ENCODE measurements around the gene CDK19. TPM values are rescaled to one million over a fixed set of nuclear protein-coding genes. Genes with fewer than 3 reads are reported as not detected.

The CDK19 gene
- total RNA-seq, 1 donor from 2014 or later, result 19.0 TPM

DNA sequence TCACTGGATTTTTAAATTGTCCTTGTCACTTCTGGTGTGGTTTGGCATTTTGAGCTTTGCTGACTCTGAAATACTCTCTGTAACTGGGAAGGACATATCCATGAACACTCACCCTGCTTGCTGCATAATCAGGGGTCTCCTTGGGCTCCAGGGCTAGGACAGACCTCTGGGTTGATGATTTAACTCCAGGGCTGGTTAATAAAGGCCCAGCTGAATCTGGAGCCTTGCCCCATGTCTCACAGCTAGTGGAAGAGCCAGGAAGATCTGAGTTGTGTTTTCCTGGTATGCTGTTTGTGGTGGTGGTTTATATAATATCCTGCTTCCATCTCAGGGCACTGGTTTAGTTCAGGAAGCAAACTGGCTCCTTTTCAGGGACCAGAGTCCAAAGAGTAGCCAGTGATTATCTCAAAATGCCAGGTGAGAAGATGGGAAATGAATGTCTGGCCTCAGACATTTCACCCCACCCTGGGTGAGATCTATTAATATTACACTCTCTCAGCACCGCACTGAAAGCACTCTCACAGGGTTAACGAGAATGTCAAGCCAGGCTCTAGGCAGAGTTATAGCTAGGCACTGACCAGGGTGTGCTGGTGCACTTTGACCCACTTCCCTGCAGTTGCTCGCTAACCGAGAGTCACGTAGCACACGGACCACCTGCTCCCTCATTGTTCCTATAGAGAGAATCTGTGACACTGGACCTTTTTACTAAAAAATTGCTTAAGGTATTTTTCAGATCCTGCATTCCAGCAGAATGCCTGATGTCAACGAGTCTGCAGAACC lies 248.7 kb downstream of the CDK19 start:
- Mint-ChIP-seq H3K27me3 (ENCODE audit: unreplicated experiment) (peaks cover 6% of the 10 kb centered on the region), H3K4me3 (ENCODE audit: unreplicated experiment) (no peak overlapping the region), H3K36me3 (ENCODE audit: low read depth, unreplicated experiment) (peaks cover 6% of the 10 kb centered on the region), H3K27ac (ENCODE audit: unreplicated experiment) (no peak overlapping the region), H3K4me1 (ENCODE audit: unreplicated experiment) (peaks cover 11% of the 10 kb centered on the region), H3K9me3 (ENCODE audit: unreplicated experiment) (no peaks in the 10 kb centered on the region)
- DNase-seq (ENCODE audit: low spot score), result no peak
- TF ChIP-seq, protein P1, sequence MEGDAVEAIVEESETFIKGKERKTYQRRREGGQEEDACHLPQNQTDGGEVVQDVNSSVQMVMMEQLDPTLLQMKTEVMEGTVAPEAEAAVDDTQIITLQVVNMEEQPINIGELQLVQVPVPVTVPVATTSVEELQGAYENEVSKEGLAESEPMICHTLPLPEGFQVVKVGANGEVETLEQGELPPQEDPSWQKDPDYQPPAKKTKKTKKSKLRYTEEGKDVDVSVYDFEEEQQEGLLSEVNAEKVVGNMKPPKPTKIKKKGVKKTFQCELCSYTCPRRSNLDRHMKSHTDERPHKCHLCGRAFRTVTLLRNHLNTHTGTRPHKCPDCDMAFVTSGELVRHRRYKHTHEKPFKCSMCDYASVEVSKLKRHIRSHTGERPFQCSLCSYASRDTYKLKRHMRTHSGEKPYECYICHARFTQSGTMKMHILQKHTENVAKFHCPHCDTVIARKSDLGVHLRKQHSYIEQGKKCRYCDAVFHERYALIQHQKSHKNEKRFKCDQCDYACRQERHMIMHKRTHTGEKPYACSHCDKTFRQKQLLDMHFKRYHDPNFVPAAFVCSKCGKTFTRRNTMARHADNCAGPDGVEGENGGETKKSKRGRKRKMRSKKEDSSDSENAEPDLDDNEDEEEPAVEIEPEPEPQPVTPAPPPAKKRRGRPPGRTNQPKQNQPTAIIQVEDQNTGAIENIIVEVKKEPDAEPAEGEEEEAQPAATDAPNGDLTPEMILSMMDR (IDR thresholded peaks at IDR 0.05; ENCODE audit: unreplicated experiment), result no peak

DNA sequence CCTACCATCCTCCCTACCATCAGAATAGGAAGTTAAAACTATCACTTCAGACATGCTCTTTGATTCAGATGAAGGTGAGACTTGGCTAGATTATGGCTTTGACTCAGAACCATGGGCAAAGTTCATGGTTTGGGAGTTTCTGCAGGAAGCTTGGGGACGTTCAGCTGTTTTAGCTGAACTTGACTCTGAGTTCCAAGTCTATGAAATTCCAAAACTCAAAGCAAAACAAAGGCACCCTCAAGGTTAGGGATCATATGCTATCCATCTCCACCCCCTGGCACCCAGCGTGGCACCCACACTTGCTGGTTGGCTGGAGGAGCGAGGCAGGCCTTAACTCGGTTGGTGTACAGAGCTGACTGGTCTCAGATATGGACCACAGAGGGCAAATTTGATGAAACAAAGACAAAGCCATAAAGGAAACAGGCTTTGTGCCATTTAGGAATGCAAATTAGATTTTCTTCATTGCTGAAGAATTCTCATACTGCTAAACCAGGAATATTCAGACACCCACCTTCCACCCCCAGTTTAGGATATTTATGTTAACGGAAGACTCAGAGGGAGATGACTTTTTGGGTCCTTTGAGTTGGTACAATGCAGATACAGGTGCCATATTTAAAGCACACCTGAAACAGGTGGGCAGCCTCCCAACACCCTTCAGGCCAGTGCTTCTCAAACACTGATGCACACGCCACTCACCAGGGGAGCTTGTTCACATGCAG lies 250.4 kb downstream of the CDK19 start:
- TF ChIP-seq, protein P1 (IDR thresholded peaks at IDR 0.05; ENCODE audit: unreplicated experiment), result no peak
- peaks cover 22% of the 10 kb centered on the region for H3K4me1 Mint-ChIP-seq (ENCODE audit: unreplicated experiment)
- H3K36me3 Mint-ChIP-seq (ENCODE audit: low read depth, unreplicated experiment), result peaks cover 6% of the 10 kb centered on the region
- DNase-seq (ENCODE audit: low spot score), result no peak
- peaks cover 6% of the 10 kb centered on the region for H3K27me3 Mint-ChIP-seq (ENCODE audit: unreplicated experiment)
- H3K4me3 Mint-ChIP-seq (ENCODE audit: unreplicated experiment), result no peak overlapping the region
- no peaks in the 10 kb centered on the region for H3K9me3 Mint-ChIP-seq (ENCODE audit: unreplicated experiment)
- H3K27ac Mint-ChIP-seq (ENCODE audit: unreplicated experiment), result no peak overlapping the region

DNA sequence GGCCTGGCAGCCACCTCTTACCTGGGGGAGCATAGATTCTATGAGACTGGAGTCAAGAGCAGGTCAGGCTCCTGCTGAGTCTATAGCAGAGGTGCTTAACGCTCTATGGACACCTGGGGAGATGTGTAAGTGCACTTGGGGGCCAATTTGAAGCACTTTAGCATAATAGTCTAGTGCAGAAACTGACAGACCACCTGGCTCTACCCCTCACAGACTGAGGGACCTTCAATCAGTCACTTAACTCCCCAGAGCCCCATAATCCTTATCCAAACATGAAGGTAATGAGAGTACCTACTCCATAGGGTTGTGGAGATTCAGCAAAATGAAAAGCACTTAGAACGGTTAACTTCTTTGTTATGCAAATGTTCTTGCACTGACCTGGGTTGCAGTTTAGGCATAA lies 251.6 kb downstream of the CDK19 start:
- TF ChIP-seq, protein P1 (IDR thresholded peaks at IDR 0.05; ENCODE audit: unreplicated experiment), result no peak
- Mint-ChIP-seq H3K36me3 (ENCODE audit: low read depth, unreplicated experiment) (peaks cover 6% of the 10 kb centered on the region), H3K27ac (ENCODE audit: unreplicated experiment) (no peak overlapping the region), H3K9me3 (ENCODE audit: unreplicated experiment) (no peaks in the 10 kb centered on the region), H3K27me3 (ENCODE audit: unreplicated experiment) (peaks cover 6% of the 10 kb centered on the region), H3K4me3 (ENCODE audit: unreplicated experiment) (no peak overlapping the region), H3K4me1 (ENCODE audit: unreplicated experiment) (peaks cover 22% of the 10 kb centered on the region)
- DNase-seq (ENCODE audit: low spot score), result no peak

DNA sequence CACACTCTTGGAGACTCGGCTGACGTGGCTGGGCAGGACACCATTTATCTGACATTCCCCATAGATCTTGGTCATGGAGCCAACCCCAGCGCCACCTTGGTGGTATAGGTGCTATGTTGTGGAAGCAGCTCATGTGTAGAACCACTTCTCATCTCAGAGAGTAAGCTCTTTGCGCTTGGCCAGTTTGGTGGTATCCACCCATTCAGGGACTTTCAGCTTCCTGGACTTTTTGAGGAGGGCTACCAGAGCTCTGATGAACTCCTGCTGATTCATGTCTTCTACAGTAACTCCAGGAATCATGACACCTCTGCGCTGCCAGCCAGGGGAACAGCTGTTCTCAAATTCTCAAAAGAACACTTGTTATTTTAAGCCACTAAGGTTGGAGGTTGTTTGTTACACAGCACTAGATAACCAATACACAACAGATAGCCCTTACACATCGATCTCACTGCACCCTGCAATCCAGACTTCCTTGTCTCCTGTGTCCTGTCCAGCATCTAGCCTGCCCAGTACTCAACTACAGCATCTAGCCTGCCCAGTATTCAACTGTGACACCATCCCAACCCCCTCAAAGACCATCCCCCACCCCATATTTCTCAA lies 252.9 kb downstream of the CDK19 start:
- Mint-ChIP-seq H3K36me3 (ENCODE audit: low read depth, unreplicated experiment) (peaks cover 6% of the 10 kb centered on the region), H3K9me3 (ENCODE audit: unreplicated experiment) (no peaks in the 10 kb centered on the region), H3K4me1 (ENCODE audit: unreplicated experiment) (peaks cover 22% of the 10 kb centered on the region), H3K27me3 (ENCODE audit: unreplicated experiment) (peaks cover 9% of the 10 kb centered on the region), H3K27ac (ENCODE audit: unreplicated experiment) (no peak overlapping the region), H3K4me3 (ENCODE audit: unreplicated experiment) (no peak overlapping the region)
- no peak for DNase-seq (ENCODE audit: low spot score)
- TF ChIP-seq, protein P1 (IDR thresholded peaks at IDR 0.05; ENCODE audit: unreplicated experiment), result no peak

Data from endothelial cell (in vitro differentiated cells).